Caco-2 (cell line): ENCODE data around the gene CISTR. TPM values are rescaled to one million over a fixed set of nuclear protein-coding genes. Genes with fewer than 3 reads are reported as not detected.
"Not testable (repeated sequence)": the region's sequence is repeated elsewhere in the genome, so short reads cannot be mapped to it uniquely, and the experiment has no call there.

Experiments
- BruUV-seq: library from RNA; stranded (reverse); fragments of 400-500 nt; replicated peaks from 2 replicates; lab custom pipeline; 2021; lab: Mats Ljungman, UMichigan
- CTCF ChIA-PET: fragments of 300-600 bp; sonication (Branson Sonifier 250); formaldehyde crosslinking; loops from one replicate; lab custom pipeline; 2022; ENCODE audit warnings: antibody characterized with exemption; lab: Charles Lee
- POLR2A ChIA-PET: fragments of 300-600 bp; sonication (Branson Sonifier 250); formaldehyde crosslinking; loops from one replicate; lab custom pipeline; 2022; ENCODE audit warnings: antibody characterized with exemption; lab: Charles Lee
- DNase-seq, 2 experiments: peaks; one replicate each; pipeline versions ENCODE4 v3.0.0 to v3.0.0-alpha.2; 2020 to 2022
- H3K27me3 ChIP-seq: replicated peaks from 2 replicates; pipeline ENCODE4 v1.6.0; 2011; ENCODE audit warnings: low read length; ENCODE audit not compliant: control insufficient read depth, insufficient read depth
- H3K36me3 ChIP-seq: 2 replicates; pipeline ENCODE4 v1.5.1; 2011; ENCODE audit warnings: low read length; ENCODE audit not compliant: control insufficient read depth, insufficient read depth
- H3K4me1 ChIP-seq: fragments of 250-450 bp; sonication (Bioruptor Pico); 2 replicates; pipeline ENCODE4 v1.5.1; 2020; ENCODE audit warnings: mild to moderate bottlenecking
- H3K4me3 ChIP-seq: 2 replicates; pipeline ENCODE4 v1.5.1; 2011; ENCODE audit warnings: low read depth, mild to moderate bottlenecking, control low read depth, low read length
- H3K9me3 ChIP-seq: fragments of 250-450 bp; sonication (Bioruptor Pico); 2 replicates; pipeline ENCODE4 v1.5.1; 2020; ENCODE audit warnings: mild to moderate bottlenecking, moderate library complexity
- H3K27ac Mint-ChIP-seq: one replicate; pipeline ENCODE4 v1.8.0; 2022; ENCODE audit warnings: mixed read lengths; ENCODE audit not compliant: unreplicated experiment
- H3K27me3 Mint-ChIP-seq: one replicate; pipeline ENCODE4 v1.8.0; 2022; ENCODE audit warnings: mixed read lengths; ENCODE audit not compliant: insufficient read depth, unreplicated experiment
- H3K36me3 Mint-ChIP-seq: one replicate; pipeline ENCODE4 v1.8.0; 2022; ENCODE audit warnings: mild to moderate bottlenecking, mixed read lengths; ENCODE audit not compliant: insufficient read depth, unreplicated experiment
- H3K4me1 Mint-ChIP-seq: one replicate; pipeline ENCODE4 v1.8.0; 2022; ENCODE audit warnings: low read depth, mixed read lengths; ENCODE audit not compliant: unreplicated experiment
- H3K4me3 Mint-ChIP-seq: one replicate; pipeline ENCODE4 v1.8.0; 2022; ENCODE audit warnings: mild to moderate bottlenecking, moderate library complexity, mixed read lengths; ENCODE audit not compliant: unreplicated experiment
- H3K9me3 Mint-ChIP-seq: one replicate; pipeline ENCODE4 v1.8.0; 2022; ENCODE audit warnings: mixed read lengths; ENCODE audit not compliant: unreplicated experiment
- intact Hi-C: fragments of 100-400 bp; cut with micrococcal nuclease; formaldehyde crosslinking; loops from one replicate; pipeline ENCODE4 v1.10.0; 2022; ENCODE audit not compliant: unreplicated experiment
- total RNA-seq: library from RNA; stranded (reverse); gene quantifications from 2 replicates; pipeline ENCODE4 v1.2.3, GENCODE V29; 2022
- TF ChIP-seq, protein P1 (sequence below), 2 experiments: fragments of 200-600 bp in 1 of 2; IDR thresholded peaks; 1 replicate in 1 of 2; 2 replicates in 1 of 2; pipeline versions ENCODE4 v1.5.1 to v1.8.0; 2011 to 2022; ENCODE audit warnings: antibody characterized with exemption in 1 of 2, control low read depth in 1 of 2, inconsistent platforms in 1 of 2, low read depth in 1 of 2, low read length in 1 of 2, mild to moderate bottlenecking in 1 of 2, moderate library complexity in 1 of 2; ENCODE audit not compliant: insufficient read depth in 1 of 2, severe bottlenecking in 1 of 2, unreplicated experiment in 1 of 2

Gene CISTR
- total RNA-seq, 1 experiment from 2014 or later: not detected

DNA sequence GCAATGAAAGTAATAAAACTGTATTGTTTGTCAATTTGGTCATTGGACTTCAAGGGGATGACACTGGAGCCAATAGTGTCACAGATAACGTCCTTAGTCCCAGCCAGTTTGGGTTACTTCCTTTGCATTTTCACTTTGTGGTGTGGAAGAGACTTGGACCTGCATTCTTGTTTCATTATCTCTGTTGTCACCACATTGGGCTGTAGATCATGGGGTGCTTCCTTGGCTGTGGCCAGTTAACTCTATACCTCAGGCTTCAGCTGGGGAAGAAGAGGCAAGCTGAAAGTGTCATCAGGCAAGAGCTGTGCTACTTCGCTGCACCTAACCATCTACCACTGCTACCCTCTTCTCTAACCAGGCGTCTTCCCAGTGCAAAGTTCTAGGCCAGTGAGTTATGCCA, 15.1 kb upstream of the CISTR start:
- Histone ChIP-seq H3K9me3 (no peaks in the 10 kb centered on the region), H3K36me3 (no peaks in the 10 kb centered on the region), H3K27me3 (peaks cover 1% of the 10 kb centered on the region), H3K4me1 (no peaks in the 10 kb centered on the region), H3K4me3 (no peak overlapping the region)
- H3K27me3 Mint-ChIP-seq: peaks cover 21% of the 10 kb centered on the region
- no peaks in the 10 kb centered on the region for H3K4me1 Mint-ChIP-seq
- no peak overlapping the region for H3K4me3 Mint-ChIP-seq
- no peak for DNase-seq
- ChIA-PET CTCF (no interaction called here), POLR2A (no interaction called here)
- TF ChIP-seq, protein P1, sequence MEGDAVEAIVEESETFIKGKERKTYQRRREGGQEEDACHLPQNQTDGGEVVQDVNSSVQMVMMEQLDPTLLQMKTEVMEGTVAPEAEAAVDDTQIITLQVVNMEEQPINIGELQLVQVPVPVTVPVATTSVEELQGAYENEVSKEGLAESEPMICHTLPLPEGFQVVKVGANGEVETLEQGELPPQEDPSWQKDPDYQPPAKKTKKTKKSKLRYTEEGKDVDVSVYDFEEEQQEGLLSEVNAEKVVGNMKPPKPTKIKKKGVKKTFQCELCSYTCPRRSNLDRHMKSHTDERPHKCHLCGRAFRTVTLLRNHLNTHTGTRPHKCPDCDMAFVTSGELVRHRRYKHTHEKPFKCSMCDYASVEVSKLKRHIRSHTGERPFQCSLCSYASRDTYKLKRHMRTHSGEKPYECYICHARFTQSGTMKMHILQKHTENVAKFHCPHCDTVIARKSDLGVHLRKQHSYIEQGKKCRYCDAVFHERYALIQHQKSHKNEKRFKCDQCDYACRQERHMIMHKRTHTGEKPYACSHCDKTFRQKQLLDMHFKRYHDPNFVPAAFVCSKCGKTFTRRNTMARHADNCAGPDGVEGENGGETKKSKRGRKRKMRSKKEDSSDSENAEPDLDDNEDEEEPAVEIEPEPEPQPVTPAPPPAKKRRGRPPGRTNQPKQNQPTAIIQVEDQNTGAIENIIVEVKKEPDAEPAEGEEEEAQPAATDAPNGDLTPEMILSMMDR (IDR thresholded peaks at IDR 0.05; ENCODE audit: insufficient read depth in 1 of 2, low read depth in 1 of 2, low read length in 1 of 2, severe bottlenecking in 1 of 2, unreplicated experiment in 1 of 2): no peak
- intact Hi-C loops: loop anchor here (1.0 to 5.0 kb wide), 3 partner anchors 170 to 222 kb away; partner anchors contain the start of gene HOXC13
- H3K9me3 Mint-ChIP-seq: no peaks in the 10 kb centered on the region
- BruUV-seq: no TSS peak
- H3K27ac Mint-ChIP-seq: no peak overlapping the region
- no peaks in the 10 kb centered on the region for H3K36me3 Mint-ChIP-seq

DNA sequence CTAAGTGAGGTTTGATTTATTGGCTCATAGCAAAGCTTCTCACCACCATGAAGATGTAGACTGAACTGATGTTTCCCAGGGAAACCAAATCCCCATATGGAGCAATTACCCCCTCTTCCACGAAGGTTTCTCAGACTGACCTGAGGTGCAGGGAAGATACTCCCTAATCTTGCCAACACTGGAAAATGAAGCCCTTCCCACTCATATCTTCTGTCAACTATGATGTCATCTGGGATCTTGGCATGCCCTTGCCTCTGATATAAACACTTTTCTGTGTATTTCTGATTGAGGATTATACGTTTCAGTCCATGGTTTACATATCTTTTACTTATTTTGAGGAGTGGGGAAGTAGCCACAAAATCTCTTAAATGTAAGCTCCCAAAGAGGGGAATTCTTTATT, 14.1 kb upstream of the CISTR start:
- no peaks in the 10 kb centered on the region for H3K36me3 ChIP-seq
- no TSS peak for BruUV-seq
- H3K4me3 ChIP-seq: no peak overlapping the region
- intact Hi-C loops: loop anchor here (2.0 to 5.0 kb wide), 2 partner anchors 171 to 223 kb away; partner anchors contain the start of gene HOXC13
- TF ChIP-seq, protein P1 (IDR thresholded peaks at IDR 0.05; ENCODE audit: insufficient read depth in 1 of 2, low read depth in 1 of 2, low read length in 1 of 2, severe bottlenecking in 1 of 2, unreplicated experiment in 1 of 2): no peak
- ChIA-PET POLR2A (no interaction called here), CTCF (interaction anchor here (1.2 kb wide), 1 partner anchor 20 kb away, joined by 4 read pairs; no protein-coding TSS in a partner anchor)
- Mint-ChIP-seq H3K4me3 (no peak overlapping the region), H3K9me3 (no peaks in the 10 kb centered on the region), H3K27me3 (peaks cover 20% of the 10 kb centered on the region), H3K4me1 (no peaks in the 10 kb centered on the region), H3K27ac (no peak overlapping the region), H3K36me3 (no peaks in the 10 kb centered on the region)
- no peaks in the 10 kb centered on the region for H3K4me1 ChIP-seq
- H3K9me3 ChIP-seq: no peaks in the 10 kb centered on the region
- peaks cover 1% of the 10 kb centered on the region for H3K27me3 ChIP-seq
- DNase-seq: no peak

DNA sequence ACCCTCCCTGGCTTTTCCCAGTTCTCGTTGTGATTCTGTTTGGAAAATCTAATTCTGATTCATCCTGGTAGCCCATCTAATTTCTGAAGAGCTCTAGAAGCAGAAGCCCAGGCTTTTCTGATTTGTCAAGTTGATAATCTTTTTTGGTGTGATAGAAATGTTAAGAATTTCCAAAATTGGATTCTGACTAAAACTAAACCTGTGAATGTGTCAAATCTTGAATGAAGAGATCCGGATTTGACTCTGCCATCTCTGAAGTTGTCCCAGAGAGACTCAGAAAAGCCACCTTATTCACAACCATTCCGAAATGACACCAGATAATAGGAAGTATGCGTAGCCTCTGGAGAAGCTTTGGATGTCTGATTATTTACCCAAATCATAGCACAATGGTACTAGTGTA, 12.8 kb upstream of the CISTR start:
- H3K4me3 Mint-ChIP-seq: no peak overlapping the region
- DNase-seq: no peak
- H3K4me1 Mint-ChIP-seq: no peaks in the 10 kb centered on the region
- intact Hi-C loops: loop anchor here (5.0 kb wide), 1 partner anchor 173 kb away; the partner anchor contains the start of gene HOXC13
- peaks cover 23% of the 10 kb centered on the region for H3K27me3 Mint-ChIP-seq
- H3K36me3 ChIP-seq: no peaks in the 10 kb centered on the region
- no peaks in the 10 kb centered on the region for H3K36me3 Mint-ChIP-seq
- peaks cover 1% of the 10 kb centered on the region for H3K27me3 ChIP-seq
- no peak overlapping the region for H3K4me3 ChIP-seq
- no peaks in the 10 kb centered on the region for H3K9me3 Mint-ChIP-seq
- CTCF ChIA-PET: interaction anchor here (1.2 kb wide), 1 partner anchor 18 kb away, joined by 4 read pairs; no protein-coding TSS in a partner anchor
- TF ChIP-seq, protein P1 (IDR thresholded peaks at IDR 0.05; ENCODE audit: insufficient read depth in 1 of 2, low read depth in 1 of 2, low read length in 1 of 2, severe bottlenecking in 1 of 2, unreplicated experiment in 1 of 2): no peak
- no peak overlapping the region for H3K27ac Mint-ChIP-seq
- POLR2A ChIA-PET: no interaction called here
- no peaks in the 10 kb centered on the region for H3K4me1 ChIP-seq
- H3K9me3 ChIP-seq: no peaks in the 10 kb centered on the region
- no TSS peak for BruUV-seq

DNA sequence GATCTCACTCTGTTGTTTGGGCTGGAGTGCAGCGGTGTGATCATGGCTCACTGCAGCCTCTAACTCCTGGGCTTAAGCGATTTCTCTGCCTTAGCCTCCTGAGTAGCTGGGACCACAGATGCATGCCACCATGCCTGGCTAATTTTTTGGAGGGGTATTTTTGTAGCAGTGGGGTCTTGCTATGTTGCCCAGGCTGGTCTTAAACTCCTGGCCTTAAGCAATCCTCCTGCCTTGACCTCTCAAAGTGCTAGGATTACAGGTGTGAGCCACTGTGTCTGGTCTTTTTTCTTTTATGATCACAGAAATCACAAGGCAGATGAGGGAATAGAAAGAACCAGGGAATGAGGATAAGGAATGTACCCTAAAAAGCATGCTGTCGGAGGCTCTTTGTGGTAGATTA, 11.0 kb upstream of the CISTR start:
- H3K4me3 Mint-ChIP-seq, POLR2A ChIA-PET, CTCF ChIA-PET: not testable (repeated sequence)

More for the DNA sequence above, 11.0 kb upstream of the CISTR start:
- H3K4me3 ChIP-seq, H3K4me1 ChIP-seq, H3K27ac Mint-ChIP-seq, H3K36me3 ChIP-seq, H3K9me3 Mint-ChIP-seq, DNase-seq, intact Hi-C loops, H3K27me3 ChIP-seq, BruUV-seq, H3K4me1 Mint-ChIP-seq, H3K9me3 ChIP-seq, H3K36me3 Mint-ChIP-seq: not testable (repeated sequence)
- H3K27me3 Mint-ChIP-seq: peaks cover 37% of the 10 kb centered on the region
